Endothelial cell of umbilical vein (primary cell): ENCODE results near the gene HK1. TPM values are rescaled to one million over a fixed set of nuclear protein-coding genes. Genes with fewer than 3 reads are reported as not detected.
A peak's percentile ranks its signal among the peaks of the same experiment; 100 is the strongest.

Experiments
- BruUV-seq: library from RNA; stranded (reverse); fragments of 400-500 nt; replicated peaks from 2 replicates; lab custom pipeline; 2021; lab: Mats Ljungman, UMichigan
- CTCF ChIA-PET: fragments of 300-600, 350-600 bp; sonication (Branson Sonifier 250); formaldehyde crosslinking; loops from one replicate; lab custom pipeline; 2021; ENCODE audit warnings: antibody characterized with exemption, inconsistent platforms; lab: Charles Lee
- POLR2A ChIA-PET: fragments of 300-600, 350-600 bp; sonication (Branson Sonifier 250); formaldehyde crosslinking; loops from one replicate; lab custom pipeline; 2021; ENCODE audit warnings: antibody characterized with exemption, inconsistent platforms; lab: Charles Lee
- DNase-seq: peaks from one replicate; pipeline ENCODE4 v3.0.0-alpha.2; 2011; ENCODE audit warnings: low read depth, low spot score
- FAIRE-seq: peaks from 2 replicates; lab custom pipeline; 2011; peaks lifted over from hg19 to GRCh38; lab: Jason Lieb, UNC
- H2AFZ ChIP-seq: 2 replicates; pipeline ENCODE4 v1.6.0; 2012; ENCODE audit warnings: low read depth, low read length, control low read depth, inconsistent platforms
- H3K27ac ChIP-seq: 2 replicates; pipeline ENCODE4 v1.5.1; 2011; ENCODE audit warnings: low read depth, mild to moderate bottlenecking, control low read depth, low read length, moderate library complexity; ENCODE audit not compliant: insufficient read depth
- H3K27me3 ChIP-seq, 2 experiments: 2 replicates each; pipeline versions ENCODE4 v1.6.0 to v1.6.1; 2011; ENCODE audit warnings: low read length in 2 of 2, mixed read lengths in 1 of 2; ENCODE audit not compliant: control insufficient read depth in 2 of 2, insufficient read depth in 2 of 2
- H3K36me3 ChIP-seq, 2 experiments: 2 replicates in 1 of 2; 3 replicates in 1 of 2; pipeline ENCODE4 v1.5.1; 2011; ENCODE audit warnings: low read length in 2 of 2, mild to moderate bottlenecking in 1 of 2, moderate library complexity in 1 of 2; ENCODE audit not compliant: control insufficient read depth in 2 of 2, insufficient read depth in 2 of 2; ENCODE audit errors: extremely low read depth in 1 of 2
- H3K4me1 ChIP-seq: 3 replicates; pipeline ENCODE4 v1.5.1; 2011; ENCODE audit warnings: mild to moderate bottlenecking, low read length; ENCODE audit not compliant: control insufficient read depth, insufficient read depth; ENCODE audit errors: extremely low read depth
- H3K4me2 ChIP-seq: 2 replicates; pipeline ENCODE4 v1.6.1; 2011; ENCODE audit warnings: low read length, control low read depth, mixed read lengths; ENCODE audit not compliant: insufficient read depth
- H3K4me3 ChIP-seq, 3 experiments: fragments of 200-600 bp in 1 of 3; sonication (generic), shearing (Covaris generic) in 1 of 3; replicated peaks in 1 of 3; 2 replicates each; pipeline ENCODE4 v1.5.1; 2011 to 2016; ENCODE audit warnings: control low read depth in 3 of 3, low read length in 3 of 3, mild to moderate bottlenecking in 2 of 3, inconsistent platforms in 1 of 3, low read depth in 1 of 3, moderate library complexity in 1 of 3; ENCODE audit not compliant: insufficient read depth in 1 of 3
- H3K79me2 ChIP-seq: 2 replicates; pipeline ENCODE4 v1.6.0; 2012; ENCODE audit warnings: low read length, inconsistent platforms; ENCODE audit not compliant: control insufficient read depth, insufficient read depth
- H3K9ac ChIP-seq: replicated peaks from 2 replicates; pipeline ENCODE3; 2011; ENCODE audit warnings: low read length, control low read depth; ENCODE audit not compliant: insufficient read depth; ENCODE audit errors: extremely low read depth
- H3K9me1 ChIP-seq: replicated peaks from 3 replicates; pipeline ENCODE4 v1.6.0; 2011; ENCODE audit warnings: mild to moderate bottlenecking, low read length; ENCODE audit not compliant: control insufficient read depth, insufficient read depth; ENCODE audit errors: extremely low read depth
- H3K9me3 ChIP-seq: replicated peaks from 2 replicates; pipeline ENCODE4 v1.5.1; 2012; ENCODE audit warnings: low read length, inconsistent platforms; ENCODE audit not compliant: control insufficient read depth, insufficient read depth
- H4K20me1 ChIP-seq: replicated peaks from 2 replicates; pipeline ENCODE3; 2011; ENCODE audit warnings: mild to moderate bottlenecking, low read length; ENCODE audit not compliant: control insufficient read depth, insufficient read depth; ENCODE audit errors: extremely low read depth
- CTCF ChIP-seq, 2 donors: IDR thresholded peaks; 1 replicate in 1 of 2; 2 replicates in 1 of 2; pipeline ENCODE4 v1.5.1; 2011; ENCODE audit warnings: low read length in 2 of 2, mild to moderate bottlenecking in 2 of 2, moderate library complexity in 2 of 2, control low read depth in 1 of 2, inconsistent platforms in 1 of 2, low read depth in 1 of 2; ENCODE audit not compliant: insufficient read depth in 1 of 2; ENCODE audit errors: extremely low read depth in 1 of 2
- EZH2 ChIP-seq: IDR thresholded peaks from 2 replicates; pipeline ENCODE4 v1.6.1; 2012; ENCODE audit warnings: borderline replicate concordance, low read depth, mild to moderate bottlenecking, moderate library complexity, low read length, inconsistent platforms; ENCODE audit not compliant: severe bottlenecking
- FOS ChIP-seq: IDR thresholded peaks from 2 replicates; pipeline ENCODE4 v1.6.1; 2011; ENCODE audit warnings: mild to moderate bottlenecking, low read length, moderate library complexity, borderline replicate concordance; ENCODE audit not compliant: insufficient read depth
- GATA2 ChIP-seq: IDR thresholded peaks from 2 replicates; pipeline ENCODE4 v1.7.0; 2011; ENCODE audit warnings: low read depth, mild to moderate bottlenecking, moderate library complexity, mixed read lengths, low read length; ENCODE audit not compliant: insufficient read length, insufficient read depth
- JUN ChIP-seq: IDR thresholded peaks from 2 replicates; pipeline ENCODE4 v1.6.1; 2011; ENCODE audit warnings: borderline replicate concordance, low read depth; ENCODE audit not compliant: insufficient read length, insufficient read depth
- MYC ChIP-seq: IDR thresholded peaks from one replicate; pipeline ENCODE4 v1.6.1; 2011; ENCODE audit warnings: mild to moderate bottlenecking, low read depth, low read length
- POLR2A ChIP-seq: IDR thresholded peaks from 2 replicates; pipeline ENCODE4 v1.6.1; 2012; ENCODE audit warnings: low read depth, mild to moderate bottlenecking, control low read depth, low read length
- POLR2AphosphoS5 ChIP-seq: IDR thresholded peaks from 2 replicates; pipeline ENCODE4 v1.6.1; 2012; ENCODE audit warnings: low read depth, mild to moderate bottlenecking, control low read depth, low read length, moderate library complexity; ENCODE audit not compliant: insufficient read depth
- dilution Hi-C: fragments of 300-500 bp; cut with MboI; formaldehyde crosslinking; loops from one replicate; pipeline ENCODE4 v1.15.0; 2019; ENCODE audit warnings: low sequenced_read_pairs; ENCODE audit not compliant: extremely low pct_ligation_motif_present
- intact Hi-C: fragments of 100-400 bp; cut with micrococcal nuclease; formaldehyde crosslinking; loops from one replicate; pipeline ENCODE4 v1.10.0; 2022
- polyA plus RNA-seq, 4 experiments: library from polyadenylated mRNA; depleted of rRNA in 3 of 4; stranded (reverse) in 3 of 4; unstranded in 1 of 4; fragments of >200 nt; gene quantifications; 2 replicates each; pipeline versions ENCODE4 v1.2.1 to v1.2.3, GENCODE V29; 2011 to 2012; ENCODE audit warnings: missing spikeins in 1 of 4
- total RNA-seq: library from RNA; stranded (reverse); gene quantifications from 2 replicates; pipeline ENCODE4 v1.2.3, GENCODE V29; 2021
- TF ChIP-seq, protein P1 (sequence below): IDR thresholded peaks from 2 replicates; pipeline ENCODE4 v1.6.1; 2011; ENCODE audit not compliant: insufficient read depth, insufficient read length

Gene HK1
- total and polyA plus RNA-seq, 2 donors (not counting 3 experiments of a cell fraction or from before 2014, with no cell fraction given): 50.8 to 121 TPM

- Histone ChIP-seq H3K9ac (no peak overlapping the region), H3K27ac (no peak overlapping the region), H4K20me1 (no peaks in the 10 kb centered on the region), H2AFZ (no peak overlapping the region), H3K9me1 (no peaks in the 10 kb centered on the region), H3K36me3 (peaks cover 2 to 3% of the 10 kb centered on the region in 2 experiments), H3K4me3 (no peak overlapping the region), H3K79me2 (no peaks in the 10 kb centered on the region), H3K9me3 (no peaks in the 10 kb centered on the region), H3K4me1 (peaks cover 11% of the 10 kb centered on the region), H3K4me2 (no peak overlapping the region), H3K27me3 (no peaks in the 10 kb centered on the region)
- no peak for TF ChIP-seq GATA2
- TF ChIP-seq POLR2A: no peak
- no peak for TF ChIP-seq EZH2
- TF ChIP-seq POLR2AphosphoS5: no peak
- intact Hi-C loops: no loop called here
- FAIRE-seq: peak; percentile 28
- no peak for DNase-seq
- no TSS peak for BruUV-seq
- ChIA-PET CTCF (interaction anchor here (0.9 to 3.6 kb wide), 10 partner anchors 13 to 235 kb away, joined by 3 to 86 read pairs (median 13); no protein-coding TSS in a partner anchor), POLR2A (interaction anchor here (1.8 kb wide), 1 partner anchor 12 kb away, joined by 4 read pairs; no protein-coding TSS in a partner anchor)
- dilution Hi-C loops: no loop called here
These were observed 128.1 kb downstream of the HK1 start for GRCh38 chr10:69406302-69406811.

DNA sequence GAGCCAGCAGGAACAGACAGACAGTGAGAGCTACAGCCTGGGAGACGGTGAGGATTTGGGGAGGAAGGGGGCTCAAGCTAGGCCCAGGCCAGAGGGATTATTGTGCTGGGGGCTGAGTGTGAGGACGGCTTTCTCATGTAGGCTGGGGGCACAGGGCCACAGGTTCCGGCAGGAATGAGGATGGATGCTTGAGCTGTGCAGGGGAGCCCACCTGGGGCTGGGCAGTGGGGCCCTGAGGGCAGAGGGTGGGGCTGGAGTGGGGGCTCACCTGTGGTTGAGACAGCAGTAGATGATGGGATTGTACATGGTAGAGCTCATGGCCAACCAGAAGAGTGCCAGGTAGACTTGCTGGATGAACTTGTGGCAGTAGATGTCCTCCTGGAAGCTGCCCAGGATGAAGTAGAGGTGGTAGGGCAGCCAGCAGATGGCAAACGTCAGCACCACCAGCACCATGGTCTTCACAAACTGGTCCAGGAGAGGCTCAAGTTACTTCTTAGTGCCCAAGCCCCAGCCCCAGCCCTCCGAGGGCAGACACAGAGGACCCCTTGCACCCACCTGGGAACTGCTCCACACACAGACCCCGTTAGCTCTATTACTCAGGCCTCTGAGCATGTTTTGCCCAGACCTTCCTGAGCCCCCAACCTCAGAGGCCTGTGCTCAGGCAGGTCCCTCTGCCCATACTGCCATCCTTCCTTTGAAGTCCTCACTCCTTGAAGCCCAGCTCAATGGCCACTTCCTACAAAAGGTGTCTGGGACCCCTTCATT is 128.7 kb downstream of the HK1 start:
- dilution Hi-C loops: no loop called here
- ChIA-PET CTCF (interaction anchor here (0.8 to 3.6 kb wide), 14 partner anchors 9 to 234 kb away, joined by 3 to 86 read pairs (median 12); partner anchors contain the start of gene TACR2), POLR2A (interaction anchor here (1.8 kb wide), 1 partner anchor 13 kb away, joined by 4 read pairs; no protein-coding TSS in a partner anchor)
- FAIRE-seq: no peak
- DNase-seq: no peak
- Histone ChIP-seq H3K36me3 (no peaks in the 10 kb centered on the region), H3K4me1 (peaks cover 11% of the 10 kb centered on the region), H4K20me1 (no peaks in the 10 kb centered on the region), H2AFZ (no peak overlapping the region), H3K27me3 (no peaks in the 10 kb centered on the region), H3K9me3 (no peaks in the 10 kb centered on the region), H3K9ac (no peak overlapping the region), H3K79me2 (no peaks in the 10 kb centered on the region), H3K4me3 (no peak overlapping the region), H3K27ac (no peak overlapping the region), H3K9me1 (no peaks in the 10 kb centered on the region), H3K4me2 (no peak overlapping the region)
- BruUV-seq: no TSS peak
- no peak for TF ChIP-seq CTCF (IDR thresholded peaks at IDR 0.05; ENCODE audit: extremely low read depth in 1 of 2, insufficient read depth in 1 of 2, low read depth in 1 of 2, low read length in 2 of 2)
- TF ChIP-seq MYC: no peak
- TF ChIP-seq, protein P1, sequence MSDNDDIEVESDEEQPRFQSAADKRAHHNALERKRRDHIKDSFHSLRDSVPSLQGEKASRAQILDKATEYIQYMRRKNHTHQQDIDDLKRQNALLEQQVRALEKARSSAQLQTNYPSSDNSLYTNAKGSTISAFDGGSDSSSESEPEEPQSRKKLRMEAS: no peak
- no peak for TF ChIP-seq FOS
- TF ChIP-seq GATA2: no peak
- TF ChIP-seq JUN: no peak
- no peak for TF ChIP-seq POLR2A
- TF ChIP-seq EZH2: no peak
- TF ChIP-seq POLR2AphosphoS5: no peak
- intact Hi-C loops: no loop called here
